Measurements from ENCODE around the gene USP16. TPM values are rescaled to one million over a fixed set of nuclear protein-coding genes. Genes with fewer than 3 reads are reported as not detected.

Gene USP16
- total and polyA plus RNA-seq, 2 of the 13 experiments (the other 11 are each of a cell fraction or from before 2014, with no cell fraction given): 16.5 to 46.9 TPM

- TF ChIP-seq NR1H2 (CRISPR knock-in tag; IDR thresholded peaks at IDR 0.05; ENCODE audit: borderline replicate concordance, low read depth) (no peak), ZNF607 (CRISPR knock-in tag; IDR thresholded peaks at IDR 0.05; ENCODE audit: borderline replicate concordance) (peak; percentile 81; the same call in 1 of the 2 replicates), ZMYM4 (CRISPR knock-in tag; IDR thresholded peaks at IDR 0.05) (peak; percentile 98), NFE2 (CRISPR knock-in tag; IDR thresholded peaks at IDR 0.05) (no peak), ZNF646 (CRISPR knock-in tag; IDR thresholded peaks at IDR 0.05) (no peak), TAF1 (CRISPR knock-in tag; IDR thresholded peaks at IDR 0.05) (peak; percentile 93), ZNF652 (CRISPR knock-in tag; IDR thresholded peaks at IDR 0.05; ENCODE audit: borderline replicate concordance, low read depth) (peak; percentile 96), ZNF670 (CRISPR knock-in tag; IDR thresholded peaks at IDR 0.05; ENCODE audit: borderline replicate concordance) (no peak), KDM5B (CRISPR knock-in tag; IDR thresholded peaks at IDR 0.05; ENCODE audit: borderline replicate concordance) (peak; percentile 92), PHF20 (CRISPR knock-in tag; IDR thresholded peaks at IDR 0.05) (peak; percentile 91), KDM4B (CRISPR knock-in tag; IDR thresholded peaks at IDR 0.05) (peak; percentile 57; the same call in 1 of the 2 replicates), MTF2 (CRISPR knock-in tag; IDR thresholded peaks at IDR 0.05; ENCODE audit: borderline replicate concordance) (peak; percentile 50; the same call in 1 of the 2 replicates), ZNF44 (CRISPR knock-in tag; IDR thresholded peaks at IDR 0.05) (peak; percentile 96; the same call in 1 of the 2 replicates), ZNF468 (CRISPR knock-in tag; IDR thresholded peaks at IDR 0.05) (no peak), FOXK2 (IDR thresholded peaks at IDR 0.05) (0 out of 2 replicates have a peak, but pooled peaks have one; percentile 15), ZNF761 (CRISPR knock-in tag; conservative IDR thresholded peaks at IDR 0.05) (no peak), SIX4 (CRISPR knock-in tag; IDR thresholded peaks at IDR 0.05) (peak; percentile 9; the same call in 1 of the 2 replicates), ZNF30 (CRISPR knock-in tag; IDR thresholded peaks at IDR 0.05) (no peak), CEBPG (CRISPR knock-in tag; IDR thresholded peaks at IDR 0.05) (peak; percentile 5; the same call in 1 of the 2 replicates), ZNF496 (CRISPR knock-in tag; IDR thresholded peaks at IDR 0.05; ENCODE audit: insufficient replicate concordance) (no peak), ZMYM2 (CRISPR knock-in tag; IDR thresholded peaks at IDR 0.05) (no peak), ZFYVE20 (CRISPR knock-in tag; IDR thresholded peaks at IDR 0.05; ENCODE audit: borderline replicate concordance, low read depth) (no peak), SIN3B (IDR thresholded peaks at IDR 0.05; ENCODE audit: low read length) (peak; percentile 68; the same call in 1 of the 2 replicates), ZNF773 (CRISPR knock-in tag; IDR thresholded peaks at IDR 0.05; ENCODE audit: borderline replicate concordance) (no peak; the same call in 1 of the 2 replicates), SRSF1 (optimal IDR thresholded peaks at IDR 0.05; ENCODE audit: low read depth, low read length) (peak; percentile 90), ZNF879 (CRISPR knock-in tag; IDR thresholded peaks at IDR 0.05) (no peak)
These were observed 48.9 kb downstream of the USP16 start, which contains the start of gene CCT8 (continued) for GRCh38 chr21:29073222-29074006.

All from HepG2 (cell line).